IMR-90 (cell line): Measurements from ENCODE around the gene BTRC. TPM values are rescaled to one million over a fixed set of nuclear protein-coding genes. Genes with fewer than 3 reads are reported as not detected.

ENCODE experiments used
- ATAC-seq: fragments of 200-7000 bp; cut with Tn5 transposase; 2 replicates; pipeline ENCODE4 v1.9.1; 2020; ENCODE audit warnings: low read depth, mild to moderate bottlenecking, moderate library complexity
- BruUV-seq: library from RNA; stranded (reverse); fragments of 400-500 nt; replicated peaks from 2 replicates; lab custom pipeline; 2021; lab: Mats Ljungman, UMichigan
- CTCF ChIA-PET: fragments of 300-600 bp; formaldehyde crosslinking; extraction: SDS; loops from one replicate; lab custom pipeline; 2021; ENCODE audit warnings: antibody characterized with exemption; lab: Yijun Ruan, JAX
- POLR2A ChIA-PET: fragments of 300-600 bp; sonication (Branson Sonifier 250); formaldehyde crosslinking; loops from one replicate; lab custom pipeline; 2022; ENCODE audit warnings: antibody characterized with exemption; ENCODE audit not compliant: unreplicated experiment; lab: Charles Lee
- DNase-seq: peaks from one replicate; pipeline ENCODE4 v3.0.0; 2013
- H2AFZ ChIP-seq: replicated peaks from 2 replicates; pipeline ENCODE3; 2013; ENCODE audit warnings: low read length, mild to moderate bottlenecking; ENCODE audit not compliant: poor library complexity
- H2AK5ac ChIP-seq: 2 replicates; pipeline ENCODE4 v1.6.1; 2013; ENCODE audit warnings: low read depth, low read length, inconsistent platforms
- H2AK9ac ChIP-seq: replicated peaks from 2 replicates; pipeline ENCODE3; 2013; ENCODE audit warnings: mild to moderate bottlenecking, low read depth, low read length, moderate library complexity; ENCODE audit not compliant: poor library complexity
- H2BK120ac ChIP-seq: 2 replicates; pipeline ENCODE4 v1.6.1; 2013; ENCODE audit warnings: low read depth, low read length, inconsistent platforms
- H2BK15ac ChIP-seq: 3 replicates; pipeline ENCODE4 v1.6.1; 2013; ENCODE audit warnings: low read depth, low read length, inconsistent platforms
- H2BK20ac ChIP-seq: 2 replicates; pipeline ENCODE4 v1.6.1; 2013; ENCODE audit warnings: low read depth, mild to moderate bottlenecking, inconsistent platforms, low read length, moderate library complexity
- H2BK5ac ChIP-seq: 2 replicates; pipeline ENCODE4 v1.6.1; 2013; ENCODE audit warnings: mild to moderate bottlenecking, low read depth, low read length, inconsistent platforms; ENCODE audit not compliant: poor library complexity, severe bottlenecking
- H3K14ac ChIP-seq: replicated peaks from 2 replicates; pipeline ENCODE4 v1.6.1; 2013; ENCODE audit warnings: low read depth, low read length, inconsistent platforms
- H3K18ac ChIP-seq: 2 replicates; pipeline ENCODE4 v1.6.1; 2013; ENCODE audit warnings: low read depth, low read length, control low read depth
- H3K23ac ChIP-seq: 2 replicates; pipeline ENCODE4 v1.6.1; 2013; ENCODE audit warnings: low read depth, low read length, inconsistent platforms
- H3K27ac ChIP-seq: 2 replicates; pipeline ENCODE4 v1.5.1; 2013; ENCODE audit warnings: mild to moderate bottlenecking, control low read depth, low read length; ENCODE audit not compliant: insufficient read depth
- H3K27me3 ChIP-seq: 2 replicates; pipeline ENCODE4 v1.6.1; 2013; ENCODE audit warnings: low read length; ENCODE audit not compliant: control insufficient read depth, insufficient read depth
- H3K36me3 ChIP-seq: 2 replicates; pipeline ENCODE4 v1.6.1; 2013; ENCODE audit warnings: low read length, mixed read lengths; ENCODE audit not compliant: control insufficient read depth, insufficient read depth
- H3K4ac ChIP-seq: 2 replicates; pipeline ENCODE4 v1.6.1; 2013; ENCODE audit warnings: low read depth, low read length, inconsistent platforms
- H3K4me1 ChIP-seq: 2 replicates; pipeline ENCODE4 v1.6.1; 2013; ENCODE audit warnings: low read length, mixed read lengths; ENCODE audit not compliant: control insufficient read depth, insufficient read depth
- H3K4me2 ChIP-seq: 2 replicates; pipeline ENCODE4 v1.6.1; 2013; ENCODE audit warnings: low read depth, mild to moderate bottlenecking, control low read depth, low read length, moderate library complexity
- H3K4me3 ChIP-seq: 2 replicates; pipeline ENCODE4 v1.5.1; 2013; ENCODE audit warnings: low read depth, mild to moderate bottlenecking, control low read depth, low read length, moderate library complexity; ENCODE audit not compliant: insufficient read depth
- H3K56ac ChIP-seq: 2 replicates; pipeline ENCODE4 v1.6.1; 2013; ENCODE audit warnings: low read length, inconsistent platforms; ENCODE audit not compliant: insufficient read depth; ENCODE audit errors: extremely low read depth
- H3K79me1 ChIP-seq, 2 experiments: 2 replicates each; pipeline ENCODE4 v1.6.1; 2013; ENCODE audit warnings: low read length in 2 of 2, inconsistent platforms in 1 of 2, low read depth in 1 of 2
- H3K9ac ChIP-seq: 2 replicates; pipeline ENCODE4 v1.6.1; 2013; ENCODE audit warnings: low read depth, low read length, control low read depth
- H3K9me1 ChIP-seq: 2 replicates; pipeline ENCODE4 v1.6.1; 2013; ENCODE audit warnings: low read length, inconsistent platforms; ENCODE audit not compliant: insufficient read depth
- H3K9me3 ChIP-seq: 2 replicates; pipeline ENCODE4 v1.6.1; 2013; ENCODE audit warnings: low read length; ENCODE audit not compliant: control insufficient read depth, insufficient read depth
- H4K20me1 ChIP-seq: 2 replicates; pipeline ENCODE4 v1.6.1; 2013; ENCODE audit warnings: low read length, inconsistent platforms; ENCODE audit not compliant: insufficient read depth
- H4K5ac ChIP-seq: 2 replicates; pipeline ENCODE4 v1.6.1; 2013; ENCODE audit warnings: mild to moderate bottlenecking, low read depth, low read length, control low read depth
- H4K8ac ChIP-seq, 2 experiments: 2 replicates each; pipeline ENCODE4 v1.6.1; 2013; ENCODE audit warnings: low read depth in 2 of 2, low read length in 2 of 2, control low read depth in 1 of 2, inconsistent platforms in 1 of 2
- H4K91ac ChIP-seq: 2 replicates; pipeline ENCODE4 v1.6.1; 2013; ENCODE audit warnings: low read depth, low read length, inconsistent platforms; ENCODE audit not compliant: insufficient read depth
- BHLHE40 ChIP-seq: fragments of 150-350 bp; IDR thresholded peaks from 2 replicates; pipeline ENCODE4 v1.6.1; 2016; ENCODE audit warnings: mild to moderate bottlenecking, low read depth, low read length
- CHD1 ChIP-seq: IDR thresholded peaks from 2 replicates; pipeline ENCODE4 v1.6.1; 2012; ENCODE audit warnings: low read depth, low read length, improper control_type of control experiment
- FOS ChIP-seq: fragments of 150-350 bp; IDR thresholded peaks from 2 replicates; pipeline ENCODE4 v1.6.1; 2016; ENCODE audit warnings: low read depth, low read length
- MAFK ChIP-seq: IDR thresholded peaks from 2 replicates; pipeline ENCODE4 v1.6.1; 2012; ENCODE audit warnings: low read depth, low read length, improper control_type of control experiment
- RCOR1 ChIP-seq: IDR thresholded peaks from 2 replicates; pipeline ENCODE4 v1.6.1; 2012; ENCODE audit warnings: mild to moderate bottlenecking, low read length, improper control_type of control experiment; ENCODE audit not compliant: insufficient replicate concordance
- SMC3 ChIP-seq: fragments of 150-350 bp; IDR thresholded peaks from 2 replicates; pipeline ENCODE4 v1.6.1; 2016; ENCODE audit warnings: low read depth, mild to moderate bottlenecking, antibody characterized with exemption, low read length, moderate library complexity
- WGBS, 2 experiments: methylation state at CpG; one replicate each; pipeline versions ENCODE4 v1.1.5 to v1.1.7; 2013; ENCODE audit warnings: missing lambda C conversion rate in 2 of 2; ENCODE audit not compliant: insufficient read length in 1 of 2; ENCODE audit errors: extremely low coverage in 2 of 2; 5-methylcytosine and 5-hydroxymethylcytosine counted together
- dilution Hi-C: fragments of 300-500 bp; cut with HindIII; formaldehyde crosslinking; loops from one replicate; pipeline ENCODE4 v1.14.3; 2018; ENCODE audit warnings: low sequenced_read_pairs; ENCODE audit not compliant: unreplicated experiment
- in situ Hi-C: fragments of 300-500 bp; cut with MboI; formaldehyde crosslinking; loops from 3 replicates; pipeline ENCODE4 v1.14.3; 2019; ENCODE audit warnings: low sequenced_read_pairs, inconsistent platforms, mixed read lengths
- intact Hi-C: fragments of 100-400 bp; cut with micrococcal nuclease; formaldehyde crosslinking; loops from 2 replicates; pipeline ENCODE4 v1.10.0; 2022
- polyA plus RNA-seq, 3 experiments: library from polyadenylated mRNA; depleted of rRNA; stranded (reverse); fragments of >200 nt; gene quantifications; 2 replicates each; pipeline ENCODE4 v1.2.3, GENCODE V29; 2012; ENCODE audit warnings: low replicate concordance in 1 of 3
- total RNA-seq: library from RNA; depleted of rRNA; stranded (reverse); fragments of >200 nt; gene quantifications from 2 replicates; pipeline ENCODE4 v1.2.3, GENCODE V29; 2012
- TF ChIP-seq, protein P1 (sequence below): conservative IDR thresholded peaks from 2 replicates; pipeline ENCODE4 v1.5.1; 2012; ENCODE audit warnings: mild to moderate bottlenecking, low read depth, low read length, improper control_type of control experiment

BTRC gene
- total and polyA plus RNA-seq, 2 of the 4 experiments (the other 2 are of a cell fraction): 7.7 to 8.4 TPM

DNA sequence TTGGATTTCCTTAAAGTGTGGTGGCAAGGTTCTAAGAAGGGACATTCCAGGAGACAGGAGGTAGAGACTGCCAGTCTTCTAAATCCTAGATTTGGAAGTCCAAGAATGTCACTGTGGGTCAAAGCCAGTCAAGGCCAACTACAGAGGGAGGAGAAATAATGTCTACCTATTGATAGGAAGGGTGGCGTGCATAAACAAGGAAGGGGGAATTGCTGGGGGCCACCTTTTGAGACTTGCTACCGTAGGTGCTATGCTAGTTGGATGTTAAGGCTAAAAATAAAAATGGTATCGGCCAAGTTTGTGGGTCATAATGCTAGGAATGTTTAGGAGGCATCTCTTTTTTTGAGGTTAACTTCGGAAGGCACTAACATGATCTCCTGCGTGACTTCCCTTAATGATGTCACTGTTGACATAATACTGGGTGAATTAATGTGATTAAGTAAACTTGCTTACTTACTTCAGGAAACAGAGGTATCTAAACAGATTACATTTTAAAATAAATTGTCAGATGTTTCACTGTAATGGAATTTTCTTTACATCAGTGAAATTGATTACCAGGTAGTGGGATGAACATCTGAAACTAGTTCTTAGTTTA is 4.8 kb downstream of the BTRC start:
- intact Hi-C loops (no loop called here), in situ Hi-C loops (no loop called here), dilution Hi-C loops (no loop called here)
- H4K8ac ChIP-seq: peak overlapping the region; percentile 38 to 81; a peak in 3 of 4 replicates
- H3K23ac ChIP-seq: peak overlapping the region; percentile 77; the same call in 1 of the 2 replicates
- peak overlapping the region; percentile 53 for H2BK5ac ChIP-seq
- TF ChIP-seq SMC3 (no peak), FOS (peak; percentile 38; the same call in 1 of the 2 replicates), CHD1 (no peak), RCOR1 (peak; percentile 23), MAFK (peak; percentile 7; the same call in 1 of the 2 replicates), BHLHE40 (peak; percentile 77)
- TF ChIP-seq, protein P1, sequence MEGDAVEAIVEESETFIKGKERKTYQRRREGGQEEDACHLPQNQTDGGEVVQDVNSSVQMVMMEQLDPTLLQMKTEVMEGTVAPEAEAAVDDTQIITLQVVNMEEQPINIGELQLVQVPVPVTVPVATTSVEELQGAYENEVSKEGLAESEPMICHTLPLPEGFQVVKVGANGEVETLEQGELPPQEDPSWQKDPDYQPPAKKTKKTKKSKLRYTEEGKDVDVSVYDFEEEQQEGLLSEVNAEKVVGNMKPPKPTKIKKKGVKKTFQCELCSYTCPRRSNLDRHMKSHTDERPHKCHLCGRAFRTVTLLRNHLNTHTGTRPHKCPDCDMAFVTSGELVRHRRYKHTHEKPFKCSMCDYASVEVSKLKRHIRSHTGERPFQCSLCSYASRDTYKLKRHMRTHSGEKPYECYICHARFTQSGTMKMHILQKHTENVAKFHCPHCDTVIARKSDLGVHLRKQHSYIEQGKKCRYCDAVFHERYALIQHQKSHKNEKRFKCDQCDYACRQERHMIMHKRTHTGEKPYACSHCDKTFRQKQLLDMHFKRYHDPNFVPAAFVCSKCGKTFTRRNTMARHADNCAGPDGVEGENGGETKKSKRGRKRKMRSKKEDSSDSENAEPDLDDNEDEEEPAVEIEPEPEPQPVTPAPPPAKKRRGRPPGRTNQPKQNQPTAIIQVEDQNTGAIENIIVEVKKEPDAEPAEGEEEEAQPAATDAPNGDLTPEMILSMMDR: no peak
- H3K4me1 ChIP-seq: peaks cover 5% of the 10 kb centered on the region
- DNase-seq: peak; percentile 95
- H3K27me3 ChIP-seq: no peaks in the 10 kb centered on the region
- H4K20me1 ChIP-seq: peaks cover 25% of the 10 kb centered on the region; the same call in 1 of the 2 replicates
- peak overlapping the region; percentile 72 for H2AK5ac ChIP-seq
- no peak overlapping the region for H2AFZ ChIP-seq
- peak overlapping the region; percentile 81 for H3K4me2 ChIP-seq
- 0 out of 2 replicates have a peak overlapping the region, but pooled peaks have one; percentile 26 for H4K5ac ChIP-seq
- H3K14ac ChIP-seq: peak overlapping the region; percentile 76
- peak overlapping the region; percentile 71 for H3K18ac ChIP-seq
- H3K56ac ChIP-seq: peak overlapping the region; percentile 1; the same call in 1 of the 2 replicates
- peaks cover 9 to 72% of the 10 kb centered on the region in 2 experiments; a peak in 3 of 4 replicates for H3K79me1 ChIP-seq
- H3K27ac ChIP-seq: peak overlapping the region; percentile 63
- ATAC-seq: peak; percentile 46
- H3K9ac ChIP-seq: no peak overlapping the region
- ChIA-PET POLR2A (interaction anchor here (0.6 kb wide), 1 partner anchor 19 kb away, joined by 3 read pairs; no protein-coding TSS in a partner anchor), CTCF (no interaction called here)
- peak overlapping the region; percentile 31; the same call in 1 of the 2 replicates for H4K91ac ChIP-seq
- BruUV-seq: no TSS peak
- H2BK15ac ChIP-seq: peak overlapping the region; percentile 39; the same call in 2 of the 3 replicates
- H2BK20ac ChIP-seq: peak overlapping the region; percentile 63; the same call in 1 of the 2 replicates
- H3K36me3 ChIP-seq: no peaks in the 10 kb centered on the region
- H3K4ac ChIP-seq: peak overlapping the region; percentile 69
- no peak overlapping the region for H3K4me3 ChIP-seq
- H2AK9ac ChIP-seq: no peak overlapping the region
- H3K9me3 ChIP-seq: no peaks in the 10 kb centered on the region
- H3K9me1 ChIP-seq: peaks cover 11% of the 10 kb centered on the region
- no CpG with 5 or more reads among the region's 5 CpGs for WGBS, 2 experiments
- H2BK120ac ChIP-seq: peak overlapping the region; percentile 74
